IMR-90 (cell line): ENCODE measurements around the gene TNNC1. TPM values are rescaled to one million over a fixed set of nuclear protein-coding genes. Genes with fewer than 3 reads are reported as not detected.

ENCODE experiments used
- ATAC-seq: fragments of 200-7000 bp; cut with Tn5 transposase; 2 replicates; pipeline ENCODE4 v1.9.1; 2020; ENCODE audit warnings: low read depth, mild to moderate bottlenecking, moderate library complexity
- BruUV-seq: library from RNA; stranded (reverse); fragments of 400-500 nt; replicated peaks from 2 replicates; lab custom pipeline; 2021; lab: Mats Ljungman, UMichigan
- CTCF ChIA-PET: fragments of 300-600 bp; formaldehyde crosslinking; extraction: SDS; loops from one replicate; lab custom pipeline; 2021; ENCODE audit warnings: antibody characterized with exemption; lab: Yijun Ruan, JAX
- POLR2A ChIA-PET: fragments of 300-600 bp; sonication (Branson Sonifier 250); formaldehyde crosslinking; loops from one replicate; lab custom pipeline; 2022; ENCODE audit warnings: antibody characterized with exemption; ENCODE audit not compliant: unreplicated experiment; lab: Charles Lee
- DNase-seq: peaks from one replicate; pipeline ENCODE4 v3.0.0; 2013
- H2AFZ ChIP-seq: replicated peaks from 2 replicates; pipeline ENCODE3; 2013; ENCODE audit warnings: low read length, mild to moderate bottlenecking; ENCODE audit not compliant: poor library complexity
- H2AK5ac ChIP-seq: 2 replicates; pipeline ENCODE4 v1.6.1; 2013; ENCODE audit warnings: low read depth, low read length, inconsistent platforms
- H2AK9ac ChIP-seq: replicated peaks from 2 replicates; pipeline ENCODE3; 2013; ENCODE audit warnings: mild to moderate bottlenecking, low read depth, low read length, moderate library complexity; ENCODE audit not compliant: poor library complexity
- H2BK120ac ChIP-seq: 2 replicates; pipeline ENCODE4 v1.6.1; 2013; ENCODE audit warnings: low read depth, low read length, inconsistent platforms
- H2BK15ac ChIP-seq: 3 replicates; pipeline ENCODE4 v1.6.1; 2013; ENCODE audit warnings: low read depth, low read length, inconsistent platforms
- H2BK20ac ChIP-seq: 2 replicates; pipeline ENCODE4 v1.6.1; 2013; ENCODE audit warnings: low read depth, mild to moderate bottlenecking, inconsistent platforms, low read length, moderate library complexity
- H2BK5ac ChIP-seq: 2 replicates; pipeline ENCODE4 v1.6.1; 2013; ENCODE audit warnings: mild to moderate bottlenecking, low read depth, low read length, inconsistent platforms; ENCODE audit not compliant: poor library complexity, severe bottlenecking
- H3K14ac ChIP-seq: replicated peaks from 2 replicates; pipeline ENCODE4 v1.6.1; 2013; ENCODE audit warnings: low read depth, low read length, inconsistent platforms
- H3K18ac ChIP-seq: 2 replicates; pipeline ENCODE4 v1.6.1; 2013; ENCODE audit warnings: low read depth, low read length, control low read depth
- H3K23ac ChIP-seq: 2 replicates; pipeline ENCODE4 v1.6.1; 2013; ENCODE audit warnings: low read depth, low read length, inconsistent platforms
- H3K27ac ChIP-seq: 2 replicates; pipeline ENCODE4 v1.5.1; 2013; ENCODE audit warnings: mild to moderate bottlenecking, control low read depth, low read length; ENCODE audit not compliant: insufficient read depth
- H3K27me3 ChIP-seq: 2 replicates; pipeline ENCODE4 v1.6.1; 2013; ENCODE audit warnings: low read length; ENCODE audit not compliant: control insufficient read depth, insufficient read depth
- H3K36me3 ChIP-seq: 2 replicates; pipeline ENCODE4 v1.6.1; 2013; ENCODE audit warnings: low read length, mixed read lengths; ENCODE audit not compliant: control insufficient read depth, insufficient read depth
- H3K4ac ChIP-seq: 2 replicates; pipeline ENCODE4 v1.6.1; 2013; ENCODE audit warnings: low read depth, low read length, inconsistent platforms
- H3K4me1 ChIP-seq: 2 replicates; pipeline ENCODE4 v1.6.1; 2013; ENCODE audit warnings: low read length, mixed read lengths; ENCODE audit not compliant: control insufficient read depth, insufficient read depth
- H3K4me2 ChIP-seq: 2 replicates; pipeline ENCODE4 v1.6.1; 2013; ENCODE audit warnings: low read depth, mild to moderate bottlenecking, control low read depth, low read length, moderate library complexity
- H3K4me3 ChIP-seq: 2 replicates; pipeline ENCODE4 v1.5.1; 2013; ENCODE audit warnings: low read depth, mild to moderate bottlenecking, control low read depth, low read length, moderate library complexity; ENCODE audit not compliant: insufficient read depth
- H3K56ac ChIP-seq: 2 replicates; pipeline ENCODE4 v1.6.1; 2013; ENCODE audit warnings: low read length, inconsistent platforms; ENCODE audit not compliant: insufficient read depth; ENCODE audit errors: extremely low read depth
- H3K79me1 ChIP-seq, 2 experiments: 2 replicates each; pipeline ENCODE4 v1.6.1; 2013; ENCODE audit warnings: low read length in 2 of 2, inconsistent platforms in 1 of 2, low read depth in 1 of 2
- H3K9ac ChIP-seq: 2 replicates; pipeline ENCODE4 v1.6.1; 2013; ENCODE audit warnings: low read depth, low read length, control low read depth
- H3K9me1 ChIP-seq: 2 replicates; pipeline ENCODE4 v1.6.1; 2013; ENCODE audit warnings: low read length, inconsistent platforms; ENCODE audit not compliant: insufficient read depth
- H3K9me3 ChIP-seq: 2 replicates; pipeline ENCODE4 v1.6.1; 2013; ENCODE audit warnings: low read length; ENCODE audit not compliant: control insufficient read depth, insufficient read depth
- H4K20me1 ChIP-seq: 2 replicates; pipeline ENCODE4 v1.6.1; 2013; ENCODE audit warnings: low read length, inconsistent platforms; ENCODE audit not compliant: insufficient read depth
- H4K5ac ChIP-seq: 2 replicates; pipeline ENCODE4 v1.6.1; 2013; ENCODE audit warnings: mild to moderate bottlenecking, low read depth, low read length, control low read depth
- H4K8ac ChIP-seq, 2 experiments: 2 replicates each; pipeline ENCODE4 v1.6.1; 2013; ENCODE audit warnings: low read depth in 2 of 2, low read length in 2 of 2, control low read depth in 1 of 2, inconsistent platforms in 1 of 2
- H4K91ac ChIP-seq: 2 replicates; pipeline ENCODE4 v1.6.1; 2013; ENCODE audit warnings: low read depth, low read length, inconsistent platforms; ENCODE audit not compliant: insufficient read depth
- BHLHE40 ChIP-seq: fragments of 150-350 bp; IDR thresholded peaks from 2 replicates; pipeline ENCODE4 v1.6.1; 2016; ENCODE audit warnings: mild to moderate bottlenecking, low read depth, low read length
- CEBPB ChIP-seq: IDR thresholded peaks from 2 replicates; pipeline ENCODE4 v1.6.1; 2012; ENCODE audit warnings: low read depth, low read length, improper control_type of control experiment
- CHD1 ChIP-seq: IDR thresholded peaks from 2 replicates; pipeline ENCODE4 v1.6.1; 2012; ENCODE audit warnings: low read depth, low read length, improper control_type of control experiment
- CTCF ChIP-seq: conservative IDR thresholded peaks from 2 replicates; pipeline ENCODE4 v1.5.1; 2012; ENCODE audit warnings: mild to moderate bottlenecking, low read depth, low read length, improper control_type of control experiment
- FOS ChIP-seq: fragments of 150-350 bp; IDR thresholded peaks from 2 replicates; pipeline ENCODE4 v1.6.1; 2016; ENCODE audit warnings: low read depth, low read length
- MAFK ChIP-seq: IDR thresholded peaks from 2 replicates; pipeline ENCODE4 v1.6.1; 2012; ENCODE audit warnings: low read depth, low read length, improper control_type of control experiment
- MAZ ChIP-seq: IDR thresholded peaks from 2 replicates; pipeline ENCODE4 v1.6.1; 2012; ENCODE audit warnings: low read depth, mild to moderate bottlenecking, low read length, improper control_type of control experiment, moderate library complexity, borderline replicate concordance
- MXI1 ChIP-seq: IDR thresholded peaks from 2 replicates; pipeline ENCODE4 v1.6.1; 2012; ENCODE audit warnings: low read depth, mild to moderate bottlenecking, low read length, moderate library complexity, borderline replicate concordance
- NFE2L2 ChIP-seq: fragments of 150-350 bp; IDR thresholded peaks from 2 replicates; pipeline ENCODE4 v1.6.1; 2016; ENCODE audit warnings: low read depth, mild to moderate bottlenecking, low read length
- POLR2A ChIP-seq: IDR thresholded peaks from 2 replicates; pipeline ENCODE4 v1.6.1; 2012; ENCODE audit warnings: mild to moderate bottlenecking, low read depth, low read length
- RAD21 ChIP-seq: IDR thresholded peaks from 2 replicates; pipeline ENCODE4 v1.6.1; 2012; ENCODE audit warnings: low read length, improper control_type of control experiment
- RCOR1 ChIP-seq: IDR thresholded peaks from 2 replicates; pipeline ENCODE4 v1.6.1; 2012; ENCODE audit warnings: mild to moderate bottlenecking, low read length, improper control_type of control experiment; ENCODE audit not compliant: insufficient replicate concordance
- RFX5 ChIP-seq: IDR thresholded peaks from 2 replicates; pipeline ENCODE4 v1.8.0; 2012; ENCODE audit warnings: low read depth, mild to moderate bottlenecking, low read length, moderate library complexity
- SMC3 ChIP-seq: fragments of 150-350 bp; IDR thresholded peaks from 2 replicates; pipeline ENCODE4 v1.6.1; 2016; ENCODE audit warnings: low read depth, mild to moderate bottlenecking, antibody characterized with exemption, low read length, moderate library complexity
- WGBS, 2 experiments: methylation state at CpG; one replicate each; pipeline versions ENCODE4 v1.1.5 to v1.1.7; 2013; ENCODE audit warnings: missing lambda C conversion rate in 2 of 2; ENCODE audit not compliant: insufficient read length in 1 of 2; ENCODE audit errors: extremely low coverage in 2 of 2; 5-methylcytosine and 5-hydroxymethylcytosine counted together
- dilution Hi-C: fragments of 300-500 bp; cut with HindIII; formaldehyde crosslinking; loops from one replicate; pipeline ENCODE4 v1.14.3; 2018; ENCODE audit warnings: low sequenced_read_pairs; ENCODE audit not compliant: unreplicated experiment
- in situ Hi-C: fragments of 300-500 bp; cut with MboI; formaldehyde crosslinking; loops from 3 replicates; pipeline ENCODE4 v1.14.3; 2019; ENCODE audit warnings: low sequenced_read_pairs, inconsistent platforms, mixed read lengths
- intact Hi-C: fragments of 100-400 bp; cut with micrococcal nuclease; formaldehyde crosslinking; loops from 2 replicates; pipeline ENCODE4 v1.10.0; 2022
- polyA plus RNA-seq, 3 experiments: library from polyadenylated mRNA; depleted of rRNA; stranded (reverse); fragments of >200 nt; gene quantifications; 2 replicates each; pipeline ENCODE4 v1.2.3, GENCODE V29; 2012; ENCODE audit warnings: low replicate concordance in 1 of 3
- total RNA-seq: library from RNA; depleted of rRNA; stranded (reverse); fragments of >200 nt; gene quantifications from 2 replicates; pipeline ENCODE4 v1.2.3, GENCODE V29; 2012
- TF ChIP-seq, protein P1 (sequence below): fragments of 150-350 bp; IDR thresholded peaks from 2 replicates; pipeline ENCODE4 v1.6.1; 2016; ENCODE audit warnings: low read depth, mild to moderate bottlenecking, low read length, moderate library complexity, borderline replicate concordance
- TF ChIP-seq, protein P2 (sequence below): fragments of 150-350 bp; IDR thresholded peaks from 2 replicates; pipeline ENCODE4 v1.6.1; 2017; ENCODE audit warnings: mild to moderate bottlenecking, antibody characterized with exemption, low read length, low read depth

Gene TNNC1
- total and polyA plus RNA-seq, 2 of the 4 experiments (the other 2 are of a cell fraction), result 1.3 to 4.6 TPM

GRCh38 chr3:52477076-52477795 is 23.4 kb upstream of the TNNC1 start:
- H3K14ac ChIP-seq, result no peak overlapping the region
- no peaks in the 10 kb centered on the region for H3K27me3 ChIP-seq
- H3K18ac ChIP-seq, result no peak overlapping the region
- H2BK20ac ChIP-seq, result no peak overlapping the region
- ChIA-PET CTCF (no interaction called here), POLR2A (no interaction called here)
- no peak overlapping the region for H2BK15ac ChIP-seq
- dilution Hi-C loops (no loop called here), intact Hi-C loops (no loop called here), in situ Hi-C loops (no loop called here)
- no peak overlapping the region for H2BK120ac ChIP-seq
- no peak overlapping the region for H3K9ac ChIP-seq
- H2AFZ ChIP-seq, result no peak overlapping the region
- H4K20me1 ChIP-seq, result peaks cover 18% of the 10 kb centered on the region
- no peaks in the 10 kb centered on the region for H3K9me3 ChIP-seq
- H2AK5ac ChIP-seq, result no peak overlapping the region
- H3K56ac ChIP-seq, result no peak overlapping the region
- no peak overlapping the region for H3K4ac ChIP-seq
- 0 out of 2 replicates have a peak, but pooled peaks cover 8% of the 10 kb centered on the region for H3K9me1 ChIP-seq
- DNase-seq, result no peak
- no TSS peak for BruUV-seq
- H3K4me3 ChIP-seq, result no peak overlapping the region
- H2AK9ac ChIP-seq, result no peak overlapping the region
- no peak overlapping the region for H2BK5ac ChIP-seq
- 100% methylated on average over 3 of the region's 16 CpGs; no CpG with 5 or more reads in 1 of the 2 experiments for WGBS, 2 experiments
- no peak overlapping the region for H4K91ac ChIP-seq
- H3K79me1 ChIP-seq, result peaks cover 21 to 29% of the 10 kb centered on the region in 2 experiments; a peak in 3 of 4 replicates
- TF ChIP-seq POLR2A (no peak), CHD1 (no peak), BHLHE40 (no peak), MAFK (no peak), CTCF (no peak), MAZ (no peak), FOS (no peak), RFX5 (no peak), RAD21 (no peak), SMC3 (no peak), MXI1 (no peak), NFE2L2 (no peak), RCOR1 (no peak), CEBPB (no peak)
- TF ChIP-seq, protein P1, sequence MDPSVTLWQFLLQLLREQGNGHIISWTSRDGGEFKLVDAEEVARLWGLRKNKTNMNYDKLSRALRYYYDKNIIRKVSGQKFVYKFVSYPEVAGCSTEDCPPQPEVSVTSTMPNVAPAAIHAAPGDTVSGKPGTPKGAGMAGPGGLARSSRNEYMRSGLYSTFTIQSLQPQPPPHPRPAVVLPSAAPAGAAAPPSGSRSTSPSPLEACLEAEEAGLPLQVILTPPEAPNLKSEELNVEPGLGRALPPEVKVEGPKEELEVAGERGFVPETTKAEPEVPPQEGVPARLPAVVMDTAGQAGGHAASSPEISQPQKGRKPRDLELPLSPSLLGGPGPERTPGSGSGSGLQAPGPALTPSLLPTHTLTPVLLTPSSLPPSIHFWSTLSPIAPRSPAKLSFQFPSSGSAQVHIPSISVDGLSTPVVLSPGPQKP, result no peak
- TF ChIP-seq, protein P2, sequence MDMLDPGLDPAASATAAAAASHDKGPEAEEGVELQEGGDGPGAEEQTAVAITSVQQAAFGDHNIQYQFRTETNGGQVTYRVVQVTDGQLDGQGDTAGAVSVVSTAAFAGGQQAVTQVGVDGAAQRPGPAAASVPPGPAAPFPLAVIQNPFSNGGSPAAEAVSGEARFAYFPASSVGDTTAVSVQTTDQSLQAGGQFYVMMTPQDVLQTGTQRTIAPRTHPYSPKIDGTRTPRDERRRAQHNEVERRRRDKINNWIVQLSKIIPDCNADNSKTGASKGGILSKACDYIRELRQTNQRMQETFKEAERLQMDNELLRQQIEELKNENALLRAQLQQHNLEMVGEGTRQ, result no peak
- no peaks in the 10 kb centered on the region for H3K4me1 ChIP-seq
- no peak overlapping the region for H3K23ac ChIP-seq
- no peak overlapping the region for H3K27ac ChIP-seq
- H4K5ac ChIP-seq, result no peak overlapping the region
- peaks cover 85% of the 10 kb centered on the region for H3K36me3 ChIP-seq
- no peak overlapping the region for H4K8ac ChIP-seq
- H3K4me2 ChIP-seq, result no peak overlapping the region
- ATAC-seq, result no peak
